CD14-positive monocyte (primary cell): Measurements from ENCODE around the gene SELENOO. TPM values are rescaled to one million over a fixed set of nuclear protein-coding genes. Genes with fewer than 3 reads are reported as not detected.

ENCODE experiments used
- DNase-seq, 3 donors: peaks; one replicate each; pipeline ENCODE4 v3.0.0-alpha.2; 2011 to 2022
- H2AFZ ChIP-seq: 2 replicates; pipeline ENCODE4 v1.6.0; 2012; ENCODE audit warnings: mild to moderate bottlenecking, low read depth, low read length, inconsistent platforms; ENCODE audit not compliant: insufficient read depth, poor library complexity, severe bottlenecking
- H3K27ac ChIP-seq, 2 donors: 1 replicate in 1 of 2; 2 replicates in 1 of 2; pipeline ENCODE4 v1.5.1; 2012 to 2013; ENCODE audit warnings: low read length in 2 of 2, control low read depth in 1 of 2, inconsistent platforms in 1 of 2, low read depth in 1 of 2, mild to moderate bottlenecking in 1 of 2
- H3K27me3 ChIP-seq, 2 donors: one replicate each; pipeline versions ENCODE4 v1.6.0 to v1.6.1; 2011 to 2013; ENCODE audit warnings: low read length in 2 of 2; ENCODE audit not compliant: control insufficient read depth in 2 of 2, insufficient read depth in 2 of 2
- H3K36me3 ChIP-seq, 2 donors: replicated peaks in 1 of 2; 1 replicate in 1 of 2; 2 replicates in 1 of 2; pipeline versions ENCODE4 v1.5.1 to v1.6.1; 2012 to 2013; ENCODE audit warnings: low read length in 2 of 2, control low read depth in 1 of 2, inconsistent platforms in 1 of 2, mild to moderate bottlenecking in 1 of 2; ENCODE audit not compliant: insufficient read depth in 2 of 2, control insufficient read depth in 1 of 2
- H3K4me1 ChIP-seq, 2 donors: 1 replicate in 1 of 2; 2 replicates in 1 of 2; pipeline versions ENCODE4 v1.5.1 to v1.6.1; 2012 to 2013; ENCODE audit warnings: low read length in 2 of 2, control low read depth in 1 of 2, inconsistent platforms in 1 of 2, mild to moderate bottlenecking in 1 of 2, moderate library complexity in 1 of 2; ENCODE audit not compliant: insufficient read depth in 2 of 2, control insufficient read depth in 1 of 2
- H3K4me2 ChIP-seq: replicated peaks from 2 replicates; pipeline ENCODE3; 2012; ENCODE audit warnings: low read length, moderate library complexity, mild to moderate bottlenecking; ENCODE audit not compliant: poor library complexity, severe bottlenecking; ENCODE audit errors: extremely low read depth
- H3K4me3 ChIP-seq, 3 experiments: fragments of 200-600 bp in 1 of 3; sonication (generic) in 1 of 3; replicated peaks in 1 of 3; 1 replicate in 2 of 3; 2 replicates in 1 of 3; pipeline ENCODE4 v1.5.1; 2011 to 2013; ENCODE audit warnings: low read length in 3 of 3, mild to moderate bottlenecking in 3 of 3, control low read depth in 2 of 3, low read depth in 2 of 3, inconsistent platforms in 1 of 3, moderate library complexity in 1 of 3
- H3K79me2 ChIP-seq: 2 replicates; pipeline ENCODE4 v1.6.0; 2012; ENCODE audit warnings: mild to moderate bottlenecking, control low read depth, inconsistent platforms, low read length, moderate library complexity; ENCODE audit not compliant: insufficient read depth
- H3K9ac ChIP-seq: 2 replicates; pipeline ENCODE4 v1.6.0; 2017; ENCODE audit warnings: low read length, mild to moderate bottlenecking; ENCODE audit not compliant: insufficient read depth, poor library complexity, severe bottlenecking
- H3K9me3 ChIP-seq, 2 donors: replicated peaks in 1 of 2; 1 replicate in 1 of 2; 2 replicates in 1 of 2; pipeline versions ENCODE4 v1.5.1 to v1.6.1; 2012 to 2013; ENCODE audit warnings: low read length in 2 of 2, control low read depth in 1 of 2; ENCODE audit not compliant: control insufficient read depth in 1 of 2, insufficient read depth in 1 of 2
- H4K20me1 ChIP-seq: 2 replicates; pipeline ENCODE4 v1.6.0; 2012; ENCODE audit warnings: mild to moderate bottlenecking, low read length, control low read depth, moderate library complexity; ENCODE audit not compliant: insufficient read depth
- H3K27ac Mint-ChIP-seq, 7 donors: one replicate each; pipeline ENCODE4 v1.8.0; 2020; ENCODE audit warnings: mild to moderate bottlenecking in 7 of 7, mixed read lengths in 7 of 7, moderate library complexity in 6 of 7, inconsistent platforms in 2 of 7
- H3K27me3 Mint-ChIP-seq, 3 donors: one replicate each; pipeline ENCODE4 v1.8.0; 2021 to 2022; ENCODE audit warnings: low read depth in 3 of 3, mild to moderate bottlenecking in 3 of 3, mixed read lengths in 3 of 3, moderate library complexity in 3 of 3, inconsistent platforms in 1 of 3
- H3K36me3 Mint-ChIP-seq, 2 donors: one replicate each; pipeline ENCODE4 v1.8.0; 2020; ENCODE audit warnings: mixed read lengths in 2 of 2, inconsistent platforms in 1 of 2, mild to moderate bottlenecking in 1 of 2
- H3K4me1 Mint-ChIP-seq: one replicate; pipeline ENCODE4 v1.8.0; 2020; ENCODE audit warnings: mild to moderate bottlenecking, mixed read lengths
- H3K4me3 Mint-ChIP-seq, 2 donors: one replicate each; pipeline ENCODE4 v1.8.0; 2020; ENCODE audit warnings: mild to moderate bottlenecking in 2 of 2, mixed read lengths in 2 of 2, moderate library complexity in 1 of 2
- H3K9me3 Mint-ChIP-seq, 7 donors: one replicate each; pipeline ENCODE4 v1.8.0; 2020 to 2022; ENCODE audit warnings: mixed read lengths in 7 of 7, mild to moderate bottlenecking in 6 of 7, moderate library complexity in 6 of 7, inconsistent platforms in 2 of 7
- WGBS: methylation state at CpG from one replicate; pipeline ENCODE4 v1.1.5; 2013; ENCODE audit warnings: missing lambda C conversion rate; ENCODE audit not compliant: insufficient coverage; 5-methylcytosine and 5-hydroxymethylcytosine counted together
- intact Hi-C, 2 donors: fragments of 100-400 bp; cut with micrococcal nuclease; formaldehyde crosslinking; loops; one replicate each; pipeline versions ENCODE4 v1.15.0 to v1.15.1; 2023
- polyA plus RNA-seq, 3 donors: library from polyadenylated mRNA; depleted of rRNA in 1 of 3; unstranded in 2 of 3; stranded (reverse) in 1 of 3; fragments of 300-500 nt in 2 of 3; fragments of >200 nt in 1 of 3; fragmentation: Illumina TruSeq in 2 of 3; gene quantifications; 1 replicate in 2 of 3; 2 replicates in 1 of 3; pipeline ENCODE4 v1.2.3, GENCODE V29; 2012 to 2021
- TF ChIP-seq, protein P1 (sequence below): fragments of 200-600 bp; IDR thresholded peaks from one replicate; pipeline ENCODE4 v1.8.0; 2022; ENCODE audit warnings: antibody characterized with exemption, mild to moderate bottlenecking

Gene SELENOO
- polyA plus RNA-seq, 3 donors: 2.7 to 76.9 (median 8.7) TPM

DNA sequence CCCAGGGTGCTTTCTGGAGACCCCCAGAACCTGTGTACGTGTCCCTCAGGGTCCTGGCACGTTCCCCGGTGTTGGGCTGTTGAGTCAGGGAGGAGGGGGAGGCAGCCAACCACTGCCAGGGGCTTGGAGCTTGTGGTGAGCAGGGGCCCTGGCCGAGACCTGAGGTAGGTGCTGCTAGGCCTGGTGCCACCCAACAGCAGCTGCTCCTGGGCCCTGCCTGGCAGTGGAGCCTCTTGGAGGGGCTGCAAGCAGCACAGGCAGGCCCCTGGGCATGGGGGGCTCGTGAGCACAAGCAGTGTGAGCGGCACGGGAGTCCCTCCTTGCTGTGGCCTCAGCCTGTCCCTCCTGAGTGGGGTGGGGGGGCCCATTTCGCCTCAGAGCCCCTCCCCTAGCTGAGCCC, 7.2 kb upstream of the SELENOO start:
- Mint-ChIP-seq H3K27ac (peak overlapping the region in 1 of 7 donors; percentile 35), H3K4me3 (no peak overlapping the region), H3K27me3 (peaks cover 0 to 1% (median 0%) of the 10 kb centered on the region in 3 donors), H3K9me3 (no peaks in the 10 kb centered on the region), H3K4me1 (peaks cover 36% of the 10 kb centered on the region), H3K36me3 (peaks cover 42 to 67% of the 10 kb centered on the region in 2 donors)
- H2AFZ ChIP-seq: no peak overlapping the region
- WGBS: 93% methylated on average over 4 of the region's 8 CpGs
- no peak for DNase-seq
- H3K27ac ChIP-seq: peak overlapping the region in 1 of 2 donors; percentile 53
- H3K27me3 ChIP-seq: no peaks in the 10 kb centered on the region
- no peak overlapping the region for H3K9ac ChIP-seq
- H4K20me1 ChIP-seq: peaks cover 8% of the 10 kb centered on the region
- peaks cover 54% of the 10 kb centered on the region for H3K79me2 ChIP-seq
- intact Hi-C loops: no loop called here
- no peak overlapping the region for H3K4me3 ChIP-seq
- H3K36me3 ChIP-seq: peaks cover 49 to 57% of the 10 kb centered on the region in 2 donors
- H3K4me1 ChIP-seq: peaks cover 45 to 50% of the 10 kb centered on the region in 2 donors
- H3K9me3 ChIP-seq: no peaks in the 10 kb centered on the region
- TF ChIP-seq, protein P1, sequence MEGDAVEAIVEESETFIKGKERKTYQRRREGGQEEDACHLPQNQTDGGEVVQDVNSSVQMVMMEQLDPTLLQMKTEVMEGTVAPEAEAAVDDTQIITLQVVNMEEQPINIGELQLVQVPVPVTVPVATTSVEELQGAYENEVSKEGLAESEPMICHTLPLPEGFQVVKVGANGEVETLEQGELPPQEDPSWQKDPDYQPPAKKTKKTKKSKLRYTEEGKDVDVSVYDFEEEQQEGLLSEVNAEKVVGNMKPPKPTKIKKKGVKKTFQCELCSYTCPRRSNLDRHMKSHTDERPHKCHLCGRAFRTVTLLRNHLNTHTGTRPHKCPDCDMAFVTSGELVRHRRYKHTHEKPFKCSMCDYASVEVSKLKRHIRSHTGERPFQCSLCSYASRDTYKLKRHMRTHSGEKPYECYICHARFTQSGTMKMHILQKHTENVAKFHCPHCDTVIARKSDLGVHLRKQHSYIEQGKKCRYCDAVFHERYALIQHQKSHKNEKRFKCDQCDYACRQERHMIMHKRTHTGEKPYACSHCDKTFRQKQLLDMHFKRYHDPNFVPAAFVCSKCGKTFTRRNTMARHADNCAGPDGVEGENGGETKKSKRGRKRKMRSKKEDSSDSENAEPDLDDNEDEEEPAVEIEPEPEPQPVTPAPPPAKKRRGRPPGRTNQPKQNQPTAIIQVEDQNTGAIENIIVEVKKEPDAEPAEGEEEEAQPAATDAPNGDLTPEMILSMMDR: no peak
- H3K4me2 ChIP-seq: no peak overlapping the region

DNA sequence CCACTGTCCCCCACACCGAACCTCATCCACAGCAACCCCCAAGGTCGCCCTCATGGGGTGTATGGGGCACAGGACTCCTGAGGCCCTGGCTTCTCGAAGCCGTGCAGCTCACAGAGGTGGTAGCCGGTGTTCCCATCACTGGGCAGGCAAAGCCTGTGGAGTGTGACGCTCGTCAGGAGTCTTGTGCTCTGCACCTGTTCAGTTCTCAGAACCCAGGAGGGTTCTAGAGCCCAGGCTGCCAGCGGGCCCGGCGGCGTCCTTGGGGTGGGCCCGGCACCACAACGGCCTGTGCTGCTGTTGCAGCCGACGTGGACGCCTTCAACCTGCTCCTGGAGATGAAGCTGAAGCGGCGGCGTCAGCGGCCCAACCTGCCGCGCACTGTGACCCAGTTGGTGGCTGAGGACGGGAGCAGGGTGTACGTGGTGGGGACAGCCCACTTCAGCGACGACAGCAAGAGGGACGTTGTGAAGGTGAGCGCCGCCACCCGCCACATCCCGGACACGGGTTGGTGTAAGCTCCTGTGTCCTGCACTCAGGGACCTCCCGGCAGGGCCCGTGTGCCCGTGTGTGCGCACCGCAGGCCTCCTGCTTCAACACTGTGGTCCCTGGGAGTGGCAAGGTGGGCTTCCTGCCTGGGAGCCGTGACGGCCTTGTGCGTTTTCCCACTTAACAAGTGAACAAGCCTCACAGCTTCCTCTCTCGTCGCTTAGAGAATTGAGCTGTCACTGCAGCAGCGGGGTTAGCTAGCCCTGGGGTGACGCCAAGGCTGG, 6.6 kb upstream of the SELENOO start:
- no peak overlapping the region for H3K4me3 Mint-ChIP-seq
- Histone ChIP-seq H2AFZ (no peak overlapping the region), H3K27ac (peak overlapping the region in 1 of 2 donors; percentile 53), H3K79me2 (peaks cover 48% of the 10 kb centered on the region), H3K36me3 (peaks cover 51 to 63% of the 10 kb centered on the region in 2 donors), H3K4me1 (peaks cover 39 to 45% of the 10 kb centered on the region in 2 donors), H3K9ac (no peak overlapping the region), H4K20me1 (peaks cover 14% of the 10 kb centered on the region), H3K4me3 (no peak overlapping the region), H3K27me3 (no peaks in the 10 kb centered on the region), H3K9me3 (no peaks in the 10 kb centered on the region), H3K4me2 (no peak overlapping the region)
- peaks cover 40 to 63% of the 10 kb centered on the region in 2 donors for H3K36me3 Mint-ChIP-seq
- H3K4me1 Mint-ChIP-seq: peaks cover 30% of the 10 kb centered on the region
- DNase-seq: no peak
- H3K27me3 Mint-ChIP-seq: peaks cover 0 to 1% (median 0%) of the 10 kb centered on the region in 3 donors
- H3K9me3 Mint-ChIP-seq: no peaks in the 10 kb centered on the region
- intact Hi-C loops: no loop called here
- TF ChIP-seq, protein P1: no peak
- peak overlapping the region in 2 of 7 donors; percentile 35 to 60 for H3K27ac Mint-ChIP-seq
- WGBS: 96% methylated on average over 43 of the region's 44 CpGs
